Neural cell (in vitro differentiated cells): Measurements from ENCODE around the gene HDAC4. TPM values are rescaled to one million over a fixed set of nuclear protein-coding genes. Genes with fewer than 3 reads are reported as not detected.

Experiments used
- H2AFZ ChIP-seq: fragments of 200-600, 300-800 bp; sonication (generic), shearing (Covaris generic); 2 replicates; pipeline ENCODE4 v1.6.0; 2014; ENCODE audit warnings: low read depth, mild to moderate bottlenecking, antibody characterized with exemption, low read length, moderate library complexity
- H3F3A ChIP-seq: fragments of 200-600 bp; shearing (Covaris generic); 2 replicates; pipeline ENCODE4 v1.6.1; 2016; ENCODE audit warnings: mild to moderate bottlenecking, moderate library complexity, mixed read lengths, antibody characterized with exemption, low read length; ENCODE audit not compliant: insufficient read depth, poor library complexity, severe bottlenecking
- H3K27ac ChIP-seq: fragments of 200-600, 300-800 bp; sonication (generic), shearing (Covaris generic); 2 replicates; pipeline ENCODE4 v1.5.1; 2014; ENCODE audit warnings: mild to moderate bottlenecking, low read length, moderate library complexity
- H3K27me3 ChIP-seq: fragments of 300-800, 200-600 bp; sonication (generic), shearing (Covaris generic); 2 replicates; pipeline ENCODE4 v1.6.0; 2014; ENCODE audit warnings: mild to moderate bottlenecking, low read depth, low read length, moderate library complexity; ENCODE audit not compliant: insufficient read depth
- H3K36me3 ChIP-seq: fragments of 300-800, 200-600 bp; sonication (generic), shearing (Covaris generic); 2 replicates; pipeline ENCODE4 v1.5.1; 2014; ENCODE audit warnings: mild to moderate bottlenecking, antibody characterized with exemption, low read length, moderate library complexity; ENCODE audit not compliant: insufficient read depth
- H3K4me2 ChIP-seq: fragments of 300-800, 200-600 bp; sonication (generic), shearing (Covaris generic); 2 replicates; pipeline ENCODE4 v1.6.0; 2014; ENCODE audit warnings: mild to moderate bottlenecking, low read length
- H3K4me3 ChIP-seq: fragments of 300-800, 200-600 bp; sonication (generic), shearing (Covaris generic); 2 replicates; pipeline ENCODE4 v1.5.1; 2014; ENCODE audit warnings: mild to moderate bottlenecking, low read length, moderate library complexity
- H3K79me2 ChIP-seq: fragments of 200-600 bp; shearing (Covaris generic); replicated peaks from 2 replicates; pipeline ENCODE4 v1.6.0; 2014; ENCODE audit warnings: mild to moderate bottlenecking, low read length, moderate library complexity; ENCODE audit not compliant: insufficient read depth
- H3K9ac ChIP-seq: fragments of 300-800, 200-600 bp; sonication (generic), shearing (Covaris generic); 2 replicates; pipeline ENCODE4 v1.6.1; 2016; ENCODE audit warnings: mild to moderate bottlenecking, low read length, mixed read lengths
- H3K9me2 ChIP-seq: fragments of 200-600 bp; shearing (Covaris generic); 2 replicates; pipeline ENCODE4 v1.6.1; 2016; ENCODE audit warnings: mild to moderate bottlenecking, low read length, mixed read lengths; ENCODE audit not compliant: insufficient read depth
- H3K9me3 ChIP-seq: fragments of 200-600, 300-800 bp; sonication (generic), shearing (Covaris generic); 2 replicates; pipeline ENCODE4 v1.6.1; 2016; ENCODE audit warnings: mild to moderate bottlenecking, mixed run types, low read length, moderate library complexity, mixed read lengths
- H4K20me1 ChIP-seq: fragments of 200-600 bp; shearing (Covaris generic); 2 replicates; pipeline ENCODE4 v1.6.1; 2016; ENCODE audit warnings: mild to moderate bottlenecking, mixed run types; ENCODE audit not compliant: insufficient read depth
- EP300 ChIP-seq: fragments of 450-650 bp; conservative IDR thresholded peaks from 2 replicates; pipeline ENCODE4 v1.6.1; 2014; ENCODE audit warnings: antibody characterized with exemption, mild to moderate bottlenecking, moderate library complexity; ENCODE audit not compliant: poor library complexity, severe bottlenecking
- EZH2 ChIP-seq: fragments of 200-600, 300-800 bp; shearing (Covaris generic), sonication (generic); IDR thresholded peaks from 2 replicates; pipeline ENCODE4 v1.6.1; 2014; ENCODE audit warnings: antibody characterized with exemption, low read length, borderline replicate concordance, mild to moderate bottlenecking; ENCODE audit not compliant: insufficient read depth, poor library complexity, severe bottlenecking
- MXI1 ChIP-seq: fragments of 450-650 bp; conservative IDR thresholded peaks from 2 replicates; pipeline ENCODE4 v1.6.1; 2014; ENCODE audit warnings: antibody characterized with exemption, mild to moderate bottlenecking; ENCODE audit not compliant: poor library complexity, severe bottlenecking
- POLR2AphosphoS5 ChIP-seq: IDR thresholded peaks from 2 replicates; pipeline ENCODE4 v1.6.1; 2012
- RAD21 ChIP-seq: fragments of 450-650 bp; conservative IDR thresholded peaks from 2 replicates; pipeline ENCODE4 v1.6.1; 2014; ENCODE audit warnings: antibody characterized with exemption, mild to moderate bottlenecking, moderate library complexity
- REST ChIP-seq: IDR thresholded peaks from 2 replicates; pipeline ENCODE4 v1.6.1; 2012; ENCODE audit warnings: borderline replicate concordance
- SMC3 ChIP-seq: fragments of 450-650 bp; conservative IDR thresholded peaks from 2 replicates; pipeline ENCODE4 v1.6.1; 2014; ENCODE audit warnings: antibody characterized with exemption, mild to moderate bottlenecking, moderate library complexity; ENCODE audit not compliant: poor library complexity
- TAF1 ChIP-seq: IDR thresholded peaks from 2 replicates; pipeline ENCODE4 v1.6.1; 2012; ENCODE audit warnings: low read depth
- polyA plus RNA-seq: library from polyadenylated mRNA; depleted of rRNA; stranded (reverse); fragments of >200 nt; gene quantifications from 2 replicates; pipeline ENCODE4 v1.2.3, GENCODE V29; 2014
- TF ChIP-seq, protein P1 (sequence below): fragments of 450-650 bp; IDR thresholded peaks from 2 replicates; pipeline ENCODE4 v1.5.1; 2014; ENCODE audit warnings: antibody characterized with exemption, mild to moderate bottlenecking, moderate library complexity; ENCODE audit not compliant: poor library complexity, severe bottlenecking

HDAC4 gene
- polyA plus RNA-seq, 1 donor from 2014 or later: 3.4 TPM

DNA sequence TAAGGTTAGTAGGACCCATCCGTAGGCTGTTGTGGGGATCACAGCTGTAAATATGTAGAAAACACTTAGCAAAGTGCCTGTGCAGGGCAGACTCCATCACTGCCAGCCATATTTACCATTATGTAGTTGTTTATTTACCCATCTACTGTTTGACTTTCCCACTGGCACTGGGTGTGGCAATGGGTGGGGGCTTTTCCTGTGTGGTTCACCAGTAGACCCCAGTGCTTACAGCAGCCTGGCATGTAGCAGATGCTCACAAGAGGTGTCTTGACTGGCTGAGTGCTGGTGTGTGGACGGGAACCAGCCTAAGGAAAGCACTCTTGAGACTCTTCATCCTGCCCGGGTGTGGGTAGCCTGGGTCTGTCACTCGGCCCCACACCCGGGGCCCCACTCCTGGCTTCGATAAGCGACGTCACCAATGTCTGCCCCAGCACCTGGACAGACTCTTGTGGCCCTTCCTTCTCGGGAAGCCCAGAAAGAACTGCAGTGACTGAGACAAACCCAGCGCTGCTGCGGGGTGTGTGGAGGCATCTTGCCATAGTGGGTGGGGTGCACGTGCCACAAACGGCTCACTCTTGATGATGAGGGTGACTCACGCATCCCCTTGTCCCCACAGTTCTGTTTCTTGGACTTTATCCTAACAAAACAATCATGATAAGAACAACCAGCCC lies 78.3 kb downstream of the HDAC4 start:
- Histone ChIP-seq H3K9me2 (no peaks in the 10 kb centered on the region), H3K4me2 (no peak overlapping the region), H3K36me3 (no peaks in the 10 kb centered on the region), H3K9ac (no peak overlapping the region), H3K9me3 (no peaks in the 10 kb centered on the region), H3K27me3 (no peaks in the 10 kb centered on the region), H4K20me1 (no peaks in the 10 kb centered on the region), H3K27ac (no peak overlapping the region), H3F3A (no peaks in the 10 kb centered on the region), H2AFZ (no peak overlapping the region), H3K4me3 (no peak overlapping the region), H3K79me2 (no peaks in the 10 kb centered on the region)
- TF ChIP-seq EP300 (no peak), TAF1 (no peak), EZH2 (no peak), SMC3 (no peak), RAD21 (no peak), REST (no peak), POLR2AphosphoS5 (no peak), MXI1 (no peak)
- TF ChIP-seq, protein P1, sequence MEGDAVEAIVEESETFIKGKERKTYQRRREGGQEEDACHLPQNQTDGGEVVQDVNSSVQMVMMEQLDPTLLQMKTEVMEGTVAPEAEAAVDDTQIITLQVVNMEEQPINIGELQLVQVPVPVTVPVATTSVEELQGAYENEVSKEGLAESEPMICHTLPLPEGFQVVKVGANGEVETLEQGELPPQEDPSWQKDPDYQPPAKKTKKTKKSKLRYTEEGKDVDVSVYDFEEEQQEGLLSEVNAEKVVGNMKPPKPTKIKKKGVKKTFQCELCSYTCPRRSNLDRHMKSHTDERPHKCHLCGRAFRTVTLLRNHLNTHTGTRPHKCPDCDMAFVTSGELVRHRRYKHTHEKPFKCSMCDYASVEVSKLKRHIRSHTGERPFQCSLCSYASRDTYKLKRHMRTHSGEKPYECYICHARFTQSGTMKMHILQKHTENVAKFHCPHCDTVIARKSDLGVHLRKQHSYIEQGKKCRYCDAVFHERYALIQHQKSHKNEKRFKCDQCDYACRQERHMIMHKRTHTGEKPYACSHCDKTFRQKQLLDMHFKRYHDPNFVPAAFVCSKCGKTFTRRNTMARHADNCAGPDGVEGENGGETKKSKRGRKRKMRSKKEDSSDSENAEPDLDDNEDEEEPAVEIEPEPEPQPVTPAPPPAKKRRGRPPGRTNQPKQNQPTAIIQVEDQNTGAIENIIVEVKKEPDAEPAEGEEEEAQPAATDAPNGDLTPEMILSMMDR: no peak

- Histone ChIP-seq H3K4me3 (no peak overlapping the region), H3K9me2 (no peaks in the 10 kb centered on the region), H4K20me1 (no peaks in the 10 kb centered on the region), H2AFZ (no peak overlapping the region), H3K36me3 (no peaks in the 10 kb centered on the region), H3K27ac (no peak overlapping the region), H3K9me3 (no peaks in the 10 kb centered on the region), H3K9ac (no peak overlapping the region), H3K27me3 (no peaks in the 10 kb centered on the region), H3K4me2 (no peak overlapping the region), H3F3A (no peaks in the 10 kb centered on the region), H3K79me2 (no peaks in the 10 kb centered on the region)
- TF ChIP-seq RAD21 (no peak), POLR2AphosphoS5 (no peak), SMC3 (no peak), REST (no peak), MXI1 (no peak), TAF1 (no peak), EP300 (no peak), EZH2 (no peak)
- TF ChIP-seq, protein P1: no peak
Measured at GRCh38 chr2:239321596-239322415, 79.0 kb downstream of the HDAC4 start.
